ENCODE results near the gene PPCDC. TPM values are rescaled to one million over a fixed set of nuclear protein-coding genes. Genes with fewer than 3 reads are reported as not detected.
A peak's percentile ranks its signal among the peaks of the same experiment; 100 is the strongest.

The PPCDC gene
- total and polyA plus RNA-seq, 10 of the 15 experiments (the other 5 are each of a cell fraction or from before 2014, with no cell fraction given), result 32.5 to 135 (median 55.0) TPM

- TF ChIP-seq CUX1 (IDR thresholded peaks at IDR 0.05; ENCODE audit: insufficient replicate concordance, low read depth, low read length) (no peak), RFX5 (IDR thresholded peaks at IDR 0.05; ENCODE audit: low read depth, low read length) (no peak), MEF2B (IDR thresholded peaks at IDR 0.05; ENCODE audit: partially characterized antibody, poor library complexity, severe bottlenecking) (peak; percentile 11), TCF3 (IDR thresholded peaks at IDR 0.05; ENCODE audit: borderline replicate concordance, insufficient read depth, low read depth, low read length) (no peak), CHD1 (IDR thresholded peaks at IDR 0.05; ENCODE audit: low read depth, low read length) (no peak), SMC3 (IDR thresholded peaks at IDR 0.05; ENCODE audit: borderline replicate concordance, low read length) (peak; percentile 18; the same call in 1 of the 2 replicates), SUPT20H (IDR thresholded peaks at IDR 0.05; ENCODE audit: borderline replicate concordance, control insufficient read depth, low read depth, low read length) (no peak), POU2F2 (IDR thresholded peaks at IDR 0.05; ENCODE audit: borderline replicate concordance, low read depth, low read length) (no peak), PML (IDR thresholded peaks at IDR 0.05; ENCODE audit: low read length) (no peak), CBX3 (IDR thresholded peaks at IDR 0.05; ENCODE audit: borderline replicate concordance, low read depth) (no peak), NKRF (conservative IDR thresholded peaks at IDR 0.05) (no peak), E2F4 (IDR thresholded peaks at IDR 0.05; ENCODE audit: low read depth, low read length) (no peak), NR2C1 (IDR thresholded peaks at IDR 0.05) (no peak), RUNX3 (IDR thresholded peaks at IDR 0.05; ENCODE audit: low read length) (peak; percentile 34; the same call in 1 of the 2 replicates), CREB1 (IDR thresholded peaks at IDR 0.05; ENCODE audit: low read depth) (no peak), PAX8 (IDR thresholded peaks at IDR 0.05) (no peak), RAD51 (IDR thresholded peaks at IDR 0.05) (no peak), SMARCA5 (IDR thresholded peaks at IDR 0.05) (no peak), IKZF1 (conservative IDR thresholded peaks at IDR 0.05) (peak; percentile 65), RELB (IDR thresholded peaks at IDR 0.05; ENCODE audit: low read depth) (peak; percentile 65; the same call in 1 of the 2 replicates)
- TF ChIP-seq, protein P1, sequence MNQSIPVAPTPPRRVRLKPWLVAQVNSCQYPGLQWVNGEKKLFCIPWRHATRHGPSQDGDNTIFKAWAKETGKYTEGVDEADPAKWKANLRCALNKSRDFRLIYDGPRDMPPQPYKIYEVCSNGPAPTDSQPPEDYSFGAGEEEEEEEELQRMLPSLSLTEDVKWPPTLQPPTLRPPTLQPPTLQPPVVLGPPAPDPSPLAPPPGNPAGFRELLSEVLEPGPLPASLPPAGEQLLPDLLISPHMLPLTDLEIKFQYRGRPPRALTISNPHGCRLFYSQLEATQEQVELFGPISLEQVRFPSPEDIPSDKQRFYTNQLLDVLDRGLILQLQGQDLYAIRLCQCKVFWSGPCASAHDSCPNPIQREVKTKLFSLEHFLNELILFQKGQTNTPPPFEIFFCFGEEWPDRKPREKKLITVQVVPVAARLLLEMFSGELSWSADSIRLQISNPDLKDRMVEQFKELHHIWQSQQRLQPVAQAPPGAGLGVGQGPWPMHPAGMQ (IDR thresholded peaks at IDR 0.05; ENCODE audit: borderline replicate concordance), result no peak
These were observed 8.5 kb downstream of the PPCDC start (continued) for GRCh38 chr15:75031848-75032247.

Data from GM12878 (cell line).